RKO (cell line): ENCODE results near the gene MBD4.

Experiments used
- DNase-seq: peaks from one replicate; pipeline ENCODE4 v3.0.0-alpha.2; 2016; ENCODE audit warnings: low spot score

MBD4 gene

GRCh38 chr3:129382366-129382765, 57.4 kb downstream of the MBD4 start:
- no peak for DNase-seq
